ENCODE results near the gene DNAAF1.
"Not testable (repeated sequence)": the region's sequence is repeated elsewhere in the genome, so short reads cannot be mapped to it uniquely, and the experiment has no call there.

Gene DNAAF1

DNA sequence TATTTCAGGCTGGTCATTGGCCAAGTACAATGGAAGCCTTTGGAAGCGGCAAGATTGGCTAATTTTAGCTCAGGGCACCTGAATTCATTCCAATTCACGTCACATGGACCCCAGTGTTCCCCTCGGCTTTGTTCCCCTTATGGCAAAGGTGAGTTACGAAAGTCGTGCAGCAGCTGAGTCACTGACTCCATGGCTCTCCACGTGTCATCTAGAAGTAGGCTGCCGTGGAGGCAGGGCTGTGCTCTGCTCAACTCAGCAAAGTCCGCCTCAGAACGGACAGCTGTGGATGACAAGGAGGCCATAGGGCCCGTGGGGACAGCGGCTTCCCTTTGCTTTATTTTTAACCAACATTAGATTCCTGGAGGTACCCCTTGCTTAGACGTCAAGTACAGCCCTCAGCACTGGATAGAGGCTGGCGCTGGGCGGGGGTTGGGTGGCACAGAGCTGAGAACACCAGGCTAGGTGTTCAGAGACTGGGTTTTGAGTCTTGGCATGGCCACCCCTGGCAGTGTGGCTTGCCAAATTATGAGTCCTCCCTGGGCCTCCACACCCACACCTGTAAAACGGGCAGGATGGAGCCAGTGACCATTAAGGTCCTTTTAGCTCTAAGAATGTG is 69.5 kb downstream of the DNAAF1 start:
- no peak for DNase-seq

DNA sequence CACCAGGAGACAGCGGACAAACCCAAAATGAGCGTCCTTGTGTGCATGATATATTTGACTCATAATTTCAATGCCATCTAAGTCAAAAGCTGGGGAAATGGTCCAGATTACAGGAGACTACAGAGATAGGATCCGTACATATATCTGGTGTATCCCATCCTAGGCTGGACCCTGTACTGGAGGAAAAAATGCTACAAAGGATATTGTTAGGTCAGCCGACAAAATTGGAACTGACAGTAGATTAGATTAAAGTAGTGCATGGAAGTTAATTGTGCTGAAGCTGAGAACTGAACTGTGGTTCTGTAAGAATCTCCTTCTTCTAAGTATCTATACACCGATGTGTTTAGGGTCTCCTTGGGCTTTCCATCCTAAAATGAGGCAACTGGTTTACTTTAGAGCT is 70.4 kb downstream of the DNAAF1 start:
- DNase-seq, result no peak

DNA sequence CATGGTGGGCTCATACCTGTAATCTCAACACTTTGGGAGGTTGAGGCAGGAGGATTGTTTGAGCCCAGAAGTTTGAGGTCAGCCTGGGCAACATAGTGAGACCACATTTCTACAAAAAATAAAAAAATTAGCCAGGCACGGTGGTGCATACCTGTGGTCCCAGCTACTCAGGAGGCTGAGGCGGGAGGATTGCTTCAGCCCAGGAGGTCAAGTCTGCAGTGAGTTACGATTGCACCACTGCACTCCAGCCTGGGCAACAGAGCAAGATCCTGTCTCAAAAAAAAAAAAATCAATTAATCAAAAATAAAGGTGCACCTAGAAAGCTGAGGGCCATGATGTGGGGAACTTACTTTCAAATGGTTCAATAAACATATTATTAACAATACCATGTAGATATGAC is 71.0 kb downstream of the DNAAF1 start:
- DNase-seq, result not testable (repeated sequence)

DNA sequence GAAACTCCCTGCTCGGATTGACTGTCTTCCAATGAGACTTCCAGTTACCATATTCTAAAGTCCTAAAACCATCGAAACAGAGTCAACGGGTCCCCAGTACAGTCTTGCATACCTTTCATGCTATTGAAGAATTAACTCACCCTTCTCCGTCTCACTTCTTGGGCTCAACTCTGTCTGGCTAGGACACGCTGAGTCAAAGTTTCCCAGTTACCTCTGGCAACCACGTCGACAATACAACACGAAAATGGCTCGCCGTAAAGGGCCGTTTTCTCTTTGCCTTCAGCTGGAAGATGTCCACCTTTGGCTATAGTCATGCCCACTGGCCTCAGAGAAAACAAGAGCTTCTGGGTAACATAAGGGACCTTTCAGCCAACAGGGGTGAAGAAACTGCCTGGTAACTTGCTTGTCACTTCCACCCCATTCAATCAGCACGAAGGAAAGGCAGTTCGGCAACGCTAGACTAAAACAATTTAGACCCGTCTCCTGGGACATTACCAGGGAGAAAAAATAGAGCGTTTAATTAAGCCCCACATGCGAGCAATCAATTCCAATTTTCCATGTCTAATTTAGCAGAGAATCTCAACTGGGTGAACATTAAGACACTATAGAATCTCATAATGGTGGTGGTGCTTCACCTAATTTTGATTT is 73.2 kb downstream of the DNAAF1 start:
- no peak for DNase-seq

DNA sequence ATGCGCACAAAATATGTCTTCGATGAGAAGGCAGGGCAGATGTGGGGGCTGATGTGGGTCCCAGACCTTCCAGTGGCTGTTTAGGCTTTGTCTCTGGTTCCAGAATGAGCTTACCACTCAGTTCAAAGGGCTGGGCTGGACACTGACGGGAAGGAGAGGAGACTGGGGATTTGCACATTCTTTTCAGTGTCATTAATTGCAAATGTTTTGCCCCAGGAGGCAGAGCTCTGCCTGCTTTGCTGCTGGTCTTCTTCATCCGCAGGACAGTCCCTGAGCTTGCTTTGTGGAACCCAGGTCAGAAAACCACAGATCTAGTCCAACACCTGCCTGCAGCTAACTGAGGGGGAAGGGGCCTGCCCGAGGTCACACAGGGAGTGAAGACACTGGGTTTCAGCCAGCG is 73.8 kb downstream of the DNAAF1 start:
- DNase-seq, result no peak

DNA sequence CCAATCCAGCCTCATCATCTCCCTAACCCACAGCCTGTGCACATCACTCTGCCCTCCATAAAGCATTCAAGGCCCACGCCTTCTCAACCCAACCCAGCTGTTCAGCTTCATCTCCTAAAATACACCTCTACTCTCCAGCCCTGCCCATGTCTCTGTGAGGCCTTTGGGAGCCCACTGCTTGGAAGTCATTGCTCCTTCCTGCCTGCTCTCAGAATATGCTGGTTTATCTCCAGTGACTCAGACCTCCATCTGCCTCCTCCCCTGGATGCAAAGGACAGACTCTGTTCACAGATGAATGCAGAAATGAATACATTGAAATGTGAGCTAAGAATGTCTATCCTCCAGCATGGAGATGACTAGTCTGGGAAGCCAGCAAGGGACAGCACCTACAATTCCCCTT is 75.7 kb downstream of the DNAAF1 start:
- no peak for DNase-seq

DNA sequence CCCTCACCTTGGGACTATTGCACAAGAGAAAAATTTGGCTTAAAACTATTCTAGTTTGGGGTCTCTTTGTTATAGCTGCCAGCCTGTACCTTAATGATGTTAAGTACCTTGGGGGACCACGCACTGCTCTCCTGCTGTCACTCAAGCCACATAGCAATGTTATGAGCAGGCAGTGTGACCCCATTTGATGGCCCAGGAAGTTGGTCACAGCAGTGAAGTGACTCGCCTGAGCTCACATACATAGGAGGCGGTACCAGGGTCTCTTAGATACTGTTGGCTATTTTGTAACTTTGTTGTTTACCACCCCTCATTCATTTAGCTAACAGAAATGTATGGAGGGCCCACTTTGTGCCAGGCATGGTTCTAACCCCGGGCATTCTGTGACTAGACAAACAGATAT is 78.3 kb downstream of the DNAAF1 start:
- no peak for DNase-seq

DNA sequence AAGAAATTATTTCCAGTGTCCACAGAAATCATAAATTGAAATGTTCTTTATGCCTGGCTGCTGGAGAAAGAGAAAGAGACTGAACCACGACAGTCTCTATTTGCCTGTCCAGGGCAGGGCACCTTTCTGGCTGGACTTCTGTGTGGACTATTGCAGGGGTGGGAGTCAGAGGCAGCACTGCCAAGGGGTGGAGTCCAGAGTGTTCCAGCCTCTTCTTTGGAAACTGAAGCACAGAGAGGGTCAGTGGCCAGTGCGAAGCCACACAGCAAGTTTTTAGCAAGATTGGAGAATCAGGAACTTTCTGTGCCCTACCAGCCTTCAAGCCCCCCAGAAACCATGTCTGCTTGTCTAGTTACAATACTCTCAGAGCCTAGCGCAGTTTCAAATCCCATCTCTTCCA is 79.4 kb downstream of the DNAAF1 start:
- no peak for DNase-seq

DNA sequence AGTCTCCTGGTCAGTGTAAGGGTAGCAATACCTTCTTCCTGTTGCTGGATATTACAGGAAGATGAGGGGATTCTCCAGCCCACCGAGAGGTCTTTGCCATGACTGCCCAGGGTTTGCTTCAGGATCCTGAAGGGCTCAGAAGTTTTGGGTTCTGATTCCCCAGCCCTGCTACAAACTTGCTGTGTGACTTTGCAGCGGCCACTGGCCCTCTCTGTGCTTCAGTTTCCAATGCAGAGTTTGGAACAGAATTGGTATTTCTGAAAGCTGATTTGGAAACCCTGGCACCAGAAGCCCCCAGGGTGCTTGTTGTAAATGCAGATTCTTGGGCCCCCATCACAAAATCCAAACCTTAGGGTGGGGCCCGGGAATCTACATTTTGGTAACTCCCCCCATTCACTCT is 80.0 kb downstream of the DNAAF1 start:
- DNase-seq, result no peak

DNA sequence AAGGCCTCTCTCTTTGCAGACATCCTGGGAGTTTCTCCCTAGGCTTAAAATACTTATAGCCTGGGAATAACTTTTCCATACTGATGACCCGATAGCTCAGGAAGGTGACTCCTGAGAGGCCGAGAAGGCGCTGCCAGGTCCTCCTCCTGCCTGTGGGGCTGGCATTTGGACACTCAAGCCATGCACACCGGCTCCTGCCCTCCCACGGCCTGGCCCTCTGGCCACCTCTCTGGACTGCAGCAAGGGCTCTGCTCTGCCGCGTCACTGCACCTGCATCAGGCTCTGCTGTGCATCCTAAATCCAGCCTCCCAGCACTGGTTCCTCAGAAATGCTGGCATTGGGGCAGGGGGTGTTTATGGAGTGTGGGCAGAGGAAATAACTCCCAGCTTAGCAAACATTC is 80.5 kb downstream of the DNAAF1 start:
- DNase-seq, result no peak

DNA sequence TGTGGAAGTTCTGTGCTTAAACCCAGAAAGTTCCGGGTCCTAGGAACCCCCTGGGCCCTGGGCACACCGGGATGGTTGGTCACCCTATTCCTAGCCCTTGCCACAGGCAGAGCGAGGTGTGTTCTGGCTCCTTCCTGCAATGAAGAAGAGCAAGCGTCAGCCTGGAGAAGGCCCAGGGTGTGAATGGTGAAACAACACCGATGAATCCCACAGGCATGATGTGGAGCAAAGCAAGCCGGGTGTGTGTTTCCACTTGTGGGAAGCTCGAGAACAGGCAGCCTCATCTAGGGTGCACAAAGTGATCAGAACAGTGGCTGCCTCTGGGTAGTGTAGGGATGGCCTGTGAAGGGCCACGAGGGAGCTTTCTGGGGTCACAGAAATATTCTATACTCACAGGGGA is 80.9 kb downstream of the DNAAF1 start:
- DNase-seq, result no peak

All from cerebellar nuclear complex (tissue), 1 donor.